Posterior vena cava (tissue), 2 donors: ENCODE measurements around the gene PCDHA4. TPM values are rescaled to one million over a fixed set of nuclear protein-coding genes. Genes with fewer than 3 reads are reported as not detected.
A peak's percentile ranks its signal among the peaks of the same experiment; 100 is the strongest.
"Not testable (repeated sequence)": the region's sequence is repeated elsewhere in the genome, so short reads cannot be mapped to it uniquely, and the experiment has no call there.

Experiments used
- DNase-seq: peaks from one replicate; pipeline ENCODE4 v3.0.0-alpha.2; 2020; ENCODE audit warnings: low spot score
- intact Hi-C, 2 donors: fragments of 100-400 bp; cut with DNase I; formaldehyde crosslinking; loops; one replicate each; pipeline versions ENCODE4 v1.14.1 to v1.14.2; 2022 to 2023
- long read RNA-seq, 2 donors: library from polyadenylated mRNA; unstranded; transcript quantifications; one replicate each; pipeline ENCODE4 v2.0.0, GENCODE V29; 2020 to 2021
- total RNA-seq, 2 donors: library from RNA; stranded (reverse); fragmentation: NEBNext Ultra II Directional; extraction: Animal tissue kit (Norgen Biotek cat#: 25700); gene quantifications; one replicate each; pipeline ENCODE4 v1.2.1, GENCODE V29; 2021
- donor health status: DM: yes; HTN: yes; CAD: no.
- donor health status: DM: yes; HTN: yes; CAD: no.

PCDHA4 gene
- total RNA-seq = under 1 TPM; 0.32 to 0.48 TPM
- long read RNA-seq, donor 1 = 0 reads
- long read RNA-seq, donor 2 = 0 reads

DNA sequence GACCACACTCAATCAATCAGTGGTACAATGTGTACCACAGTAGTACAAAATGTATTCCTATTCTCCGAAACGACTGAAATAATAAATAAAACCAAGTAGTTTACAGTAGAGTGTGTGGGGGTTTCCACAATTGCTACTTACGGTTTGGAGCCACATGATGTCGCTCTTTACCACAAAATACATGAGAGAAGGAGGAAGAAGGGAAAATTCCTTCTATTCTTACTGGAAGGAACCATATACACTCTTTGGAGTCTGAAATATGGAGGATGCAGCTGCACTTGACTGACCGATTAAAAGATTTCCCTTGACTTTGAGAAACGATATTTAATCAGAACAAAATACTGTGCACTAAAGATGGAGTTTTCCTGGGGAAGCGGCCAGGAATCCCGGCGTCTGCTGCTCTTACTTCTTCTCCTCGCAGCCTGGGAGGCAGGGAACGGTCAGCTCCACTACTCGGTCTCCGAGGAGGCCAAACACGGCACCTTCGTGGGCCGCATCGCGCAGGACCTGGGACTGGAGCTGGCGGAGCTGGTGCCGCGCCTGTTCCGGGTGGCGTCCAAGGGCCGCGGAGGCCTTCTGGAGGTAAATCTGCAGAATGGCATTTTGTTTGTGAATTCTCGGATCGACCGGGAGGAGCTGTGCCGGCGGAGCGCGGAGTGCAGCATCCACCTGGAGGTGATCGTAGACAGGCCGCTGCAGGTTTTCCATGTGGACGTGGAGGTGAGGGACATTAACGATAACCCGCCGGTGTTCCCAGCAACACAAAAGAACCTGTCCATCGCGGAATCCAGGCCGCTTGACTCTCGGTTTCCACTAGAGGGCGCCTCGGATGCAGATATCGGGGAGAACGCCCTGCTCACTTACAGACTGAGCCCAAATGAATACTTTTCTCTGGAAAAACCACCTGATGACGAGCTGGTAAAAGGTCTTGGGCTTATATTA, at the start of gene PCDHA4:
Gene PCDHA4, plus strand, starts transcription at position 235 of the 942 bp plus-strand sequence.
- DNase-seq = no peak
- intact Hi-C loops = no loop called here

DNA sequence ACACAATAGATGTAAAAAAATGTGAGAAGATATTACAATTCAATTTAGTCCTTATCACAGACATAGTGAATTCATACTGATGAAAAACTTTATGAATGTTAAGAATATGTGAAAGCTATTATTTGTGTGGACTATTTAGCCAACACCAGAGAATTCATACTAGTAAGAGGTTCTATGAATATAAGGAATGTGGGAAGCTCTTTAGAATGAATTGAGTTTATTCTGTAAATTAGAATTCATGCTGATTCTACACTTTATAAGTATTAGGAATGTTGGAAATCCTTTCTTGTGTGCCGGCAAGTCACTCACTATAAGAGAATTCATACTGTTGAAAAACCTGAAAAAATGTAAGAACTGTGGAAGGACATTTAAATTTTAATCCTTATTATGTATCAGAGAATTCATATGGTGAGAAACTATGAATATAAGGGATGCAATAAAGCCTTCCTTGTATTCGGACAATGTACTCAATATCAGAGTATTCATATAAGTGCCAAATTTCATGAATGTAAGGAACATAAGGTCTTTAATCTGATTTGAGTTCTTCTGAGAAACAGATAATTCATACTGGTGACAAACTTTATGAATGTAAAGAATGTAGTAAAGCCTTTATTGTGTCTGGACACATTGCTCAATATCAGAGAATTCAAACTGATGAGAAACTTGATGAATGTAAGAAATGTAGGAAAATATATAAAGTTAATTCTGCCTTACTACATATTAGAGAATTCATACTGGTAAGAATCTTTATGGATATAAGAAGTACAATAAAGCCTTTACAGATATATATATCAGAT, 42.5 kb upstream of the PCDHA4 start:
- intact Hi-C loops = no loop called here

GRCh38 chr5:140767444-140767843, 39.4 kb upstream of the PCDHA4 start:
- DNase-seq = no peak
- intact Hi-C loops = no loop called here

More for the DNA sequence above, 42.5 kb upstream of the PCDHA4 start:
- DNase-seq = no peak

- no peak for DNase-seq
- intact Hi-C loops = no loop called here
Measured at GRCh38 chr5:140780512-140780911, 26.4 kb upstream of the PCDHA4 start.

DNA sequence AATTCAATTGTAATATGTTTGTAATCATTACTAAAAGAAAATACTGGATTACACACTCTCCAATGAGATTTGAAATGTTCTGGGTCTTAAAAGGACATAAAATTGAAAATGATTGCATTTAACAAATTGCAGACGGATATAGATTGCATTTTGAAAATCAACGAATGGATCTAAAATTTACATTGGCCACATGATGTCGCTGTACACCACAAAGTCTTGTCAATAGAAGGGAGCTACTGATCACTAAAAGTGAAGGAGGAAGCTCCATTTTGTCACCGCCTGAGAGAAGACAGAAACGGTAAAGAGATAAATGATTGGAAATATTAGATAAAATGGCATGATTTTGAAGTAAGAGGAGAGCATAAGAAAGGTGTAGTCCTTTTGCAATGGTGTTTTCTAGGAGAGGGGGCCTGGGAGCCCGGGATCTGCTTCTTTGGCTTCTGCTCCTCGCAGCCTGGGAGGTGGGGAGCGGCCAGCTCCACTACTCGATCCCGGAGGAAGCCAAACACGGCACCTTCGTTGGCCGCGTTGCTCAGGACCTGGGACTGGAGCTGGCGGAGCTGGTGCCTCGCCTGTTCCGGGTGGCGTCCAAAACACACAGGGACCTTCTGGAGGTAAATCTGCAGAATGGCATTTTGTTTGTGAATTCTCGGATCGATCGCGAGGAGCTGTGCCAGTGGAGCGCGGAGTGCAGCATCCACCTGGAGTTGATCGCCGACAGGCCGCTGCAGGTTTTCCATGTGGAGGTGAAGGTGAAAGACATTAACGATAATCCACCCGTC, 20.8 kb upstream of the PCDHA4 start, which contains the start of gene PCDHA1:
Gene PCDHA1, plus strand, starts transcription at position 236 of the 782 bp plus-strand sequence.
- DNase-seq = no peak
- intact Hi-C loops = no loop called here

DNA sequence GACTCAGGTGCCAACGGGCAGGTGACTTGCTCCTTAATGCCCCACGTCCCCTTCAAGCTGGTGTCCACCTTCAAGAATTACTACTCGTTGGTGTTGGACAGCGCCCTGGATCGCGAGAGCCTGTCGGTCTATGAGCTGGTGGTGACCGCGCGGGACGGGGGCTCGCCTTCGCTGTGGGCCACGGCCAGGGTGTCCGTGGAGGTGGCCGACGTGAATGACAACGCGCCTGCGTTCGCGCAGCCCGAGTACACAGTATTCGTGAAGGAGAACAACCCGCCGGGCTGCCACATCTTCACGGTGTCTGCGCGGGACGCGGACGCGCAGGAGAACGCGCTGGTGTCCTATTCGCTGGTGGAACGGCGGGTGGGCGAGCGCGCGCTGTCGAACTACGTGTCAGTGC, 19.4 kb upstream of the PCDHA4 start:
- intact Hi-C loops, DNase-seq: not testable (repeated sequence)

DNA sequence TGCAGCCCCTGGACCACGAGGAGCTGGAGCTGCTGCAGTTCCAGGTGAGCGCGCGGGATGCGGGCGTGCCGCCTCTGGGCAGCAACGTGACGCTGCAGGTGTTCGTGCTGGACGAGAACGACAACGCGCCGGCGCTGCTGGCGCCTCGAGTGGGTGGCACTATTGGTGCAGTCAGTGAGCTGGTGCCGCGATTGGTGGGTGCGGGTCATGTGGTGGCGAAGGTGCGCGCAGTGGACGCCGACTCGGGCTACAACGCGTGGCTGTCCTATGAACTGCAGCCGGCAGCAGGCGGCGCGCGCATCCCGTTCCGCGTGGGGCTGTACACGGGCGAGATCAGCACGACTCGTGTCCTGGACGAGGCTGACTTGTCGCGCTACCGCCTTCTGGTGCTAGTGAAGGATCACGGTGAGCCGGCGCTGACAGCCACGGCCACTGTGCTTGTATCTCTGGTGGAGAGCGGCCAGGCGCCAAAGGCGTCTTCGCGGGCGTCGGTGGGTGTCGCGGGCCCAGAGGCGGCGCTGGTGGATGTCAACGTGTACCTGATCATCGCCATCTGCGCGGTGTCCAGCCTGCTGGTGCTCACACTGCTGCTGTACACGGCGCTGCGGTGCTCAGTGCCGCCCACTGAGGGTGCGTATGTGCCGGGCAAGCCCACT, 18.9 kb upstream of the PCDHA4 start:
- intact Hi-C loops, DNase-seq: not testable (repeated sequence)

DNA sequence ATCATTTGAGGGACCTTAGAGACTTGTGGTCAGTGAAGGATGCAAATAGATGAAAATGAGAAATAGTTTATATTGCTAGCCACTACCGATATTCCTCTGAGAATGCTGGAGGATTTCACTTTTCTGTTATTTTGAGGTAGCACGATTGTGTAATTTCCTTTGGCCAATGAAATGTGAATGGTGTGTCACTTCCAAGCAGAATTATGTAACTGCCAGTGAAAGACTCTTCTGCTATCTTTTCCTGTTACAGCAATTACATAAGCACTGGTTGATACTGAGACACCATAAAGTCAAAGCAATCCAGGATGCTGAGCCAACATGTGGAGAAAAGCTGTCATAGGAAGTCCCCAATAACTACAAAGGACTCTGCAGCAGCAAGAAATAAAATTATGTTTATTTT, 15.8 kb upstream of the PCDHA4 start:
- DNase-seq = no peak
- intact Hi-C loops = no loop called here

DNA sequence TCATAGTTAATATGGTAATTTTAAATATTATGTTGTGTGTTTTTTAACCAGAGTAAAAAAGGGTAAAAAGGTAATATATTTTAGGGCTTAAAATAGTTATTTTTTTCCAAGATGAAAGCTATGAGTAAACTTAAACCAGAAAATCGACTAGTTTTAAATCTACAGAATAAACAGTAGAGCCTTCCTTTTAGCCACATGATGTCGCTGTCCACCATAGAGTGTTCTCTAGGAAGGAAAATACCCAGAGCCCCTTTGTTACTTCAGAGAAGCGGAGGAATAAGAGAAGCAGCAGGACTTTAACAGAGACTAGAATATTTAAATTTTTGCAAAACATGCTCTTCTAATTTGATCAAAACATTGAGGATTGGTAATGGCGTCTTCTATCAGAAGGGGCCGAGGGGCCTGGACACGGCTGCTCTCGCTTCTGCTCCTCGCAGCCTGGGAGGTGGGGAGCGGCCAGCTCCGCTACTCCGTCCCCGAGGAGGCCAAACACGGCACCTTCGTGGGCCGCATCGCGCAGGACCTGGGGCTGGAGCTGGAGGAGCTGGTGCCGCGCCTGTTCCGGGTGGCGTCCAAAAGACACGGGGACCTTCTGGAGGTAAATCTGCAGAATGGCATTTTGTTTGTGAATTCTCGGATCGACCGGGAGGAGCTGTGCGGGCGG, 12.1 kb upstream of the PCDHA4 start, which contains the start of gene PCDHA2:
Gene PCDHA2, plus strand, starts transcription at position 258 of the 664 bp plus-strand sequence.
- intact Hi-C loops = no loop called here
- no peak for DNase-seq

DNA sequence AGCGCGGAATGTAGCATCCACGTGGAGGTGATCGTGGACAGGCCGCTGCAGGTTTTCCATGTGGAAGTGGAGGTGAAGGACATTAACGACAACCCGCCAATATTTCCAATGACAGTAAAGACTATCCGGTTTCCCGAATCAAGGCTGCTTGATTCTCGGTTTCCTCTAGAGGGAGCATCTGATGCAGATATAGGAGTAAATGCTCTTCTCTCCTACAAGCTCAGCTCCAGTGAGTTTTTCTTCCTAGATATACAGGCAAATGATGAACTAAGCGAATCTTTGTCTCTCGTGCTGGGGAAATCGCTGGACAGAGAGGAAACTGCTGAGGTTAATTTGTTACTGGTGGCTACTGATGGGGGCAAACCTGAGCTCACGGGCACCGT, 11.6 kb upstream of the PCDHA4 start:
- intact Hi-C loops = no loop called here
- no peak for DNase-seq

GRCh38 chr5:140796072-140796717, 10.7 kb upstream of the PCDHA4 start:
- peak; percentile 76 for DNase-seq
- intact Hi-C loops = not testable (repeated sequence)

DNA sequence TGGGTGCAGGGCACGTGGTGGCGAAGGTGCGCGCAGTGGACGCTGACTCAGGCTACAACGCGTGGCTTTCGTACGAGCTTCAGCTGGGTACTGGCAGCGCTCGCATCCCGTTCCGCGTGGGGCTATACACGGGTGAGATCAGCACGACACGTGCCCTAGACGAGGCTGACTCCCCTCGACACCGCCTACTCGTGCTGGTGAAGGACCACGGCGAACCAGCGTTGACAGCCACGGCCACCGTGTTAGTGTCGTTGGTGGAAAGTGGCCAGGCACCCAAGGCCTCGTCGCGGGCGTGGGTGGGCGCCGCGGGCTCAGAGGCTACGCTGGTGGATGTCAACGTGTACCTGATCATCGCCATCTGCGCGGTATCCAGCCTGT, 10.2 kb upstream of the PCDHA4 start:
- peak; percentile 77 for DNase-seq
- intact Hi-C loops = no loop called here

DNA sequence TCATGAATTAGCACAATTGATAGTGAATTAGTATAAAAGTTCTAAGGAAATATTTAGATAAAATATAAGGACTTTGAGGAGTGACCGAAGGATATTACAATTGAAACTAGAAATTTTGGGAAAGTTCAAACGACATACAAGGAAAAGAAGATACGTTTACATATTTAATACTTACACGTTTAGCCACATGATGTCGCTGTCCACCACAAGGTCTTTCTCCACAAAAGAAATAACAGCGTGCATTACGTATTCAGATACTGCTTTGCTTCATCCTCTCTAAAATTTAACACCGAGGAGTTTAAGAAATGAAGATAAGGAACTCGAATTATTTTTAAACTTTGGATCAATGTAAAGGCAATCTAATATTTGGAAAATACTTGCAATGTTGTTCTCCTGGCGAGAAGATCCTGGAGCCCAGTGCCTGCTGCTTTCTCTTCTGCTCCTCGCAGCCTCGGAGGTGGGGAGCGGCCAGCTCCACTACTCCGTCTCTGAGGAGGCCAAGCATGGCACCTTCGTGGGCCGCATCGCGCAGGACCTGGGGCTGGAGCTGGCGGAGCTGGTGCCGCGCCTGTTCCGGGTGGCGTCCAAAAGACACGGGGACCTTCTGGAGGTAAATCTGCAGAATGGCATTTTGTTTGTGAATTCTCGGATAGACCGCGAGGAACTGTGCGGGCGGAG, 5.9 kb upstream of the PCDHA4 start, which contains the start of gene PCDHA3:
Gene PCDHA3, plus strand, starts transcription at position 242 of the 678 bp plus-strand sequence.
- intact Hi-C loops = no loop called here

GRCh38 chr5:140801494-140801841, 5.4 kb upstream of the PCDHA4 start:
- no peak for DNase-seq
- intact Hi-C loops = no loop called here

More for the DNA sequence above, 5.9 kb upstream of the PCDHA4 start, which contains the start of gene PCDHA3:
- no peak for DNase-seq

DNA sequence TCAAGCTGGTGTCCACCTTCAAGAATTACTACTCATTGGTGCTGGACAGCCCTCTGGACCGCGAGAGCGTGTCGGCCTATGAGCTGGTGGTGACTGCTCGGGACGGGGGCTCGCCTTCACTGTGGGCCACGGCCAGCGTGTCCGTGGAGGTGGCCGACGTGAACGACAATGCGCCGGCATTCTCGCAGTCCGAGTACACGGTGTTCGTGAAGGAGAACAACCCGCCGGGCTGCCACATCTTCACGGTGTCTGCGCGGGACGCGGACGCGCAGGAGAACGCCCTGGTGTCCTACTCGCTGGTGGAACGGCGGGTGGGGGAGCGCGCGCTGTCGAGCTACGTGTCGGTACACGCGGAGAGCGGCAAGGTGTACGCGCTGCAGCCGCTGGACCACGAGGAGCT, 4.5 kb upstream of the PCDHA4 start:
- DNase-seq, intact Hi-C loops: not testable (repeated sequence)

- intact Hi-C loops = no loop called here
- DNase-seq = no peak
Measured at GRCh38 chr5:140802781-140803271, 4.0 kb upstream of the PCDHA4 start.
